Osteocyte (in vitro differentiated cells): ENCODE data around the gene FNIP2. TPM values are rescaled to one million over a fixed set of nuclear protein-coding genes. Genes with fewer than 3 reads are reported as not detected.
"Not testable (repeated sequence)": the region's sequence is repeated elsewhere in the genome, so short reads cannot be mapped to it uniquely, and the experiment has no call there.

ENCODE experiments used
- DNase-seq: peaks from one replicate; pipeline ENCODE4 v3.0.0; 2021; ENCODE audit warnings: mixed read lengths; ENCODE audit not compliant: unreplicated experiment; ENCODE audit errors: extremely low spot score
- H3K27ac Mint-ChIP-seq: one replicate; pipeline ENCODE4 v1.8.0; 2021; ENCODE audit warnings: mild to moderate bottlenecking, mixed read lengths; ENCODE audit not compliant: unreplicated experiment
- H3K27me3 Mint-ChIP-seq: one replicate; pipeline ENCODE4 v1.8.0; 2021; ENCODE audit warnings: mixed read lengths; ENCODE audit not compliant: unreplicated experiment
- H3K36me3 Mint-ChIP-seq: one replicate; pipeline ENCODE4 v1.8.0; 2021; ENCODE audit warnings: mixed read lengths; ENCODE audit not compliant: unreplicated experiment
- H3K4me1 Mint-ChIP-seq: one replicate; pipeline ENCODE4 v1.8.0; 2021; ENCODE audit warnings: mixed read lengths; ENCODE audit not compliant: unreplicated experiment
- H3K4me3 Mint-ChIP-seq: one replicate; pipeline ENCODE4 v1.8.0; 2021; ENCODE audit warnings: mild to moderate bottlenecking, moderate library complexity, mixed read lengths; ENCODE audit not compliant: unreplicated experiment
- H3K9me3 Mint-ChIP-seq: one replicate; pipeline ENCODE4 v1.8.0; 2021; ENCODE audit warnings: mixed read lengths; ENCODE audit not compliant: unreplicated experiment
- CTCF ChIP-seq: fragments of 200-600 bp; sonication (generic); IDR thresholded peaks from 2 replicates; pipeline ENCODE4 v1.5.0; 2021; ENCODE audit warnings: antibody characterized with exemption, mild to moderate bottlenecking, moderate library complexity
- total RNA-seq: library from RNA; stranded (reverse); gene quantifications from 2 replicates; pipeline ENCODE4 v1.2.1, GENCODE V29; 2021

Gene FNIP2
- total RNA-seq, 1 donor from 2014 or later = 14.4 TPM

GRCh38 chr4:158807691-158808090 is 38.9 kb downstream of the FNIP2 start:
- Mint-ChIP-seq H3K4me1 (peaks cover 30% of the 10 kb centered on the region), H3K36me3 (no peaks in the 10 kb centered on the region), H3K9me3 (no peaks in the 10 kb centered on the region), H3K4me3 (no peak overlapping the region), H3K27ac (no peak overlapping the region), H3K27me3 (no peaks in the 10 kb centered on the region)
- no peak for TF ChIP-seq CTCF
- DNase-seq = no peak

- H3K9me3 Mint-ChIP-seq = no peaks in the 10 kb centered on the region
- no peaks in the 10 kb centered on the region for H3K36me3 Mint-ChIP-seq
- no peaks in the 10 kb centered on the region for H3K27me3 Mint-ChIP-seq
- no peak overlapping the region for H3K27ac Mint-ChIP-seq
- DNase-seq = no peak
- H3K4me3 Mint-ChIP-seq = no peak overlapping the region
- no peak for TF ChIP-seq CTCF
- peaks cover 30% of the 10 kb centered on the region for H3K4me1 Mint-ChIP-seq
These were observed 39.6 kb downstream of the FNIP2 start for GRCh38 chr4:158808399-158808798.

GRCh38 chr4:158809208-158809607 is 40.4 kb downstream of the FNIP2 start:
- Mint-ChIP-seq H3K27ac (peak overlapping the region; percentile 76), H3K4me1 (peaks cover 33% of the 10 kb centered on the region)
- DNase-seq, H3K4me3 Mint-ChIP-seq, H3K27me3 Mint-ChIP-seq, H3K36me3 Mint-ChIP-seq, H3K9me3 Mint-ChIP-seq: not testable (repeated sequence)

GRCh38 chr4:158809611-158810486 is 41.0 kb downstream of the FNIP2 start:
- no peaks in the 10 kb centered on the region for H3K27me3 Mint-ChIP-seq
- no peaks in the 10 kb centered on the region for H3K9me3 Mint-ChIP-seq
- peak overlapping the region; percentile 76 for H3K27ac Mint-ChIP-seq
- TF ChIP-seq CTCF = no peak
- H3K4me1 Mint-ChIP-seq = peaks cover 40% of the 10 kb centered on the region
- no peak for DNase-seq
- peak overlapping the region; percentile 22 for H3K4me3 Mint-ChIP-seq
- no peaks in the 10 kb centered on the region for H3K36me3 Mint-ChIP-seq

- H3K27me3 Mint-ChIP-seq = no peaks in the 10 kb centered on the region
- peak overlapping the region; percentile 76 for H3K27ac Mint-ChIP-seq
- peak overlapping the region; percentile 22 for H3K4me3 Mint-ChIP-seq
- TF ChIP-seq CTCF = no peak
- H3K4me1 Mint-ChIP-seq = peaks cover 42% of the 10 kb centered on the region
- no peaks in the 10 kb centered on the region for H3K36me3 Mint-ChIP-seq
- no peaks in the 10 kb centered on the region for H3K9me3 Mint-ChIP-seq
- no peak for DNase-seq
These were observed 41.8 kb downstream of the FNIP2 start for GRCh38 chr4:158810487-158811215.
